Measurements from ENCODE around the gene UNC50.
A peak's percentile ranks its signal among the peaks of the same experiment; 100 is the strongest.

The UNC50 gene

GRCh38 chr2:98608962-98609604, 694 bp downstream of the UNC50 start:
- no peak for TF ChIP-seq POLR2A (IDR thresholded peaks at IDR 0.05; ENCODE audit: low read depth, low read length)
- DNase-seq (ENCODE audit: insufficient read length, low spot score) (no peak), FAIRE-seq (no peak)

DNA sequence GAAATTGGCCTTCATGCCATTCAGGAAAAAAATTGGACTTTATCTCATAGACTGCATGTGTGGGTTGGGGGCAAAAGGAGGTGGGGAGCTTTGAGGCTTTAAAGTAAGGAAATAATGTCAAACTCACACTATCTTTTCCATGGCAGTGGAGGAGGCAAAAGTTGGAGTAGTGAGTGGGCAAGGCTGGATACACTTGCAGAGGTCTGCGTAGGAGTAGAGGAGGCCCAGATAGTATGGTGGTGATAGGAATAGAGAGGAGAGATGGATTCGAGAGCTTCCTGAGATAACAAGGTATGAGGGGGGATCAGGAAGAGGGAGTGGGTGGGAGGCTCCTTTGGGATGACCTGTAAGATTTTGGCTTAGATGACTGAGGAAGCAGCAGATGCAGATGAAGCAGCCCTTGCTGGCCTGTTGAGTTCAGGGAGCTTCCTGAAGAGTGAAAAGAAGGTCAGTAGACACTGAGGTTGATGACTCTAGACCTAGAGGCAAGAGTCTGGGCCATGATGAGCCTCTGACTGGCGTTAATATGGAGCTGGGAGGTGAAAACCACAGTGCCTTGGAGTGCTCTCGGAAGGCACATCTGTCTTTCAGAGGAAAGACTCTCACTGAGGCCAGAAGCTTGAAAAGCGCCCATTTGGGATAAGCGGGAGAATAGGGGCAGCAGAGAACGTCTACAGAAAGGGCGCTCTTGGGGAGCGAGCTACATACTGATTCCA, 5.8 kb downstream of the UNC50 start:
- FAIRE-seq (no peak), DNase-seq (ENCODE audit: insufficient read length, low spot score) (no peak)
- TF ChIP-seq POLR2A (IDR thresholded peaks at IDR 0.05; ENCODE audit: low read depth, low read length): no peak

DNA sequence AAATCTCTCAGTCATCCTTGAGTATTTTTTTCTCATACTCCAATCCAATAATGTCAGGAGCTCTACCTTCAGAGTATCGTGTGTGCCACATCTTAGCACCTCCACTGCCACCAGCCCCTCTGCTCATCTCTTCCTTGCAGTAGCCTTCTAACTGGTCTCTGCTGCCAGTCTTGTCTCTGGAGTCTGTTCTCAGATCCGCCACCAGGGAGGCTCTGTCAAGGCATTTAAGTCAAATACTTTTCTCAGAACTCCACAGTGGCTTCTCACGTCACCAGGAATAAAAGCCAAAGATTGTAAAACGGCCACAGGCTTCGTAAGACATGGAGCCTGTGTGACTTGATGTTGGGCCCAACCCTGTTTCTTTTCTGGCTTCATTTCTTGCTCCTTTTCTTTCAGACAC, 7.1 kb downstream of the UNC50 start:
- no peak for DNase-seq (ENCODE audit: insufficient read length, low spot score)
- TF ChIP-seq POLR2A (IDR thresholded peaks at IDR 0.05; ENCODE audit: low read depth, low read length): no peak
- FAIRE-seq: no peak

- DNase-seq (ENCODE audit: insufficient read length, low spot score) (no peak), FAIRE-seq (no peak)
Observed at GRCh38 chr2:98617149-98617548, 8.8 kb downstream of the UNC50 start.

GRCh38 chr2:98623657-98624056, 15.3 kb downstream of the UNC50 start:
- FAIRE-seq (no peak), DNase-seq (ENCODE audit: insufficient read length, low spot score) (no peak)

More at GRCh38 chr2:98617149-98617548, 8.8 kb downstream of the UNC50 start:
- no peak for TF ChIP-seq POLR2A (IDR thresholded peaks at IDR 0.05; ENCODE audit: low read depth, low read length)

GRCh38 chr2:98632351-98632750, 24.0 kb downstream of the UNC50 start:
- TF ChIP-seq POLR2A (IDR thresholded peaks at IDR 0.05; ENCODE audit: low read depth, low read length): no peak
- FAIRE-seq (no peak), DNase-seq (ENCODE audit: insufficient read length, low spot score) (no peak)

More at GRCh38 chr2:98623657-98624056, 15.3 kb downstream of the UNC50 start:
- no peak for TF ChIP-seq POLR2A (IDR thresholded peaks at IDR 0.05; ENCODE audit: low read depth, low read length)

DNA sequence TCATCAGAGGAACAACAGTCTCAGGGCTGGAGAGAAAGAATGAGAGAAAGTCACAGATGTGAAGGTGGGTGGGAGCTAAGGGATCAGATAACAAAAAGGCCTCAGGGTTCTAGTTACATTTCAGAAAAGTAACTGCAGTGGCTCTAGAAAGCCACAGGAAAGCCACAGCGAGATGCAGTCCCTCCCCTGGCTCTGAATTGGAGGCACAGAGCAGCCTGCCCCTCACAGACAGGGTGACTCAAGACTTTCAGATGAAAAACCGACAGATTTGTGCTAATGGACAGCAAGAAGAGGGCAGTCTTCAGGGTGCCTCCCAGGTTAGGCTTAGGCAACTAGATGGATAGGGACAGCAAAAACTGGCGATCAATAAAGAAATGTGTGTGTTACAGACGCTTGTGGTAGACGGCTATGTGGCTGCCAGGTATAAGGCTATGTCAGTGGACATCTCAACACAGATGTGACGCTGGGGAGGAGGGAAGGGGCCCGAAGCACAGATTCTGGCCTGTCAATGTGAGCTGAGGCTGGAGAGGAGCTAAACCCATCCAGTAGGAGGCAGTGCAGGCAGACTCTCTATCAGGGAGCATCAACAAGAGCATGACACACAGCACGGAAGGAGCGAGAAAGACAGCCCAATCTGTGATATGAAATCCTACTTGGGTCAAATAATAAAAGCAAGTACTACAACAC, 26.2 kb downstream of the UNC50 start:
- DNase-seq (ENCODE audit: insufficient read length, low spot score): no peak

DNA sequence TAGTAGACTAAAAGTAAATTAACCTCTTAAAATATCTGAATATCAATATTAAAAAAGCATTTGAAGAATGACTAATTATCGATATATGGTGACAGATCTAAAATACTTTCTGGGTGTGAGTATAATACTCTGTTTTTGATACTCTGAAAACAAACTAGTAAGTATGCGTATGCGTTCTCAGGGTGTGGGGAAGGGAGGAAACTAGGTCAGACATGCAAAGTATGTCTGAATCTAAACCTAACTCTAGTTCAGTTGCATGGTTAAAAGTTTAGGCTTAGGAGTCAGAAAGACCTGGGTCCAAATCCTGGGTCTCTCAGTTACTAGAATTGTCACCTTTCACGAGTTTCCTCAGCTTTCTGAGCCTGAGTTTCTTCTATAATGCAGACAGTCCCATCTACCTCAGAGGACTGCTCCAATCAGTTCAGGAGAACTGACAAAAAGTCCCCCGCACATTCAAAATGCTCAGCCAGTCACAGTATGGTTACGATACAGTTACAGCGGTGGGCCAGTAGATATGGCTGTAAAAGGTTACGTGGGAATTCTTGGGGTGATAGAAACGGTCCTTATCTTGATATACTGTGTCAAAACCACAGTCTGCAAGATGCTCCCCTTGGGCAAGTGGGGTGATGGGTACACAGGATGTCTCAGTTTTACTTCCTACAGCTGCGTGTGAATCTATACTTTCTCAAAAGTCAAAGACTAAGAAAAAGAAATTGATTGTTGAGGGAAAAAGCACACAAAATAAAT, 29.2 kb downstream of the UNC50 start:
- TF ChIP-seq POLR2A (IDR thresholded peaks at IDR 0.05; ENCODE audit: low read depth, low read length): no peak
- FAIRE-seq (no peak), DNase-seq (ENCODE audit: insufficient read length, low spot score) (no peak)

More for the DNA sequence above, 26.2 kb downstream of the UNC50 start:
- TF ChIP-seq POLR2A (IDR thresholded peaks at IDR 0.05; ENCODE audit: low read depth, low read length): no peak
- FAIRE-seq: peak; percentile 62

DNA sequence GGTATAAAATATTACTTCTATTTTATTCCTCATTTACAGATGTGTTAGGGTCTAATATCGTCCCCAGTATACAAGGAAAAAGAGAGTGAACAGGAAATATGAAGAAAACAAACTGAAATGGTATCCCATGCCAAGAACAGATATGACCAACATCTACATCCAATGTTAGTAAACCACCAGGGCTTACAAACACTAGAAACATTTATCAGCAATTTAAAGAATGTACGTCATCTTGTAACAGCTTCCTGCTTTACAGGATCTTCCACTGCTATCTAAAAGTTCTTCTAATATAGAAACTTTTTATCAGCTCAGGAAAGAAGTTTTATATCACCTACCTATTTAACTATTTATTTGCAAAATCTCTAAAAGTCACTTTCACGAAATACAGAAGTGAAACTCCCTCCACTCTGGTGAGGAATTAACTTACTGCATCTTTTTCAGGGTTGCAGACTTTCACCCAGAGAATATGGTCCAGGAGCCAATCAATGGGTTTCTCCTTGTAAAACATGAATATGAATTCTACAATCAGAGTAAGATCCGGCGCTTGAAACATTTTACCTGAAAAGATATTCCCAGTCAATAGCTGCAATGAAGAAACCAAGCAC, 35.2 kb downstream of the UNC50 start:
- no peak for TF ChIP-seq POLR2A (IDR thresholded peaks at IDR 0.05; ENCODE audit: low read depth, low read length)
- no peak for FAIRE-seq
- no peak for DNase-seq (ENCODE audit: insufficient read length, low spot score)

DNA sequence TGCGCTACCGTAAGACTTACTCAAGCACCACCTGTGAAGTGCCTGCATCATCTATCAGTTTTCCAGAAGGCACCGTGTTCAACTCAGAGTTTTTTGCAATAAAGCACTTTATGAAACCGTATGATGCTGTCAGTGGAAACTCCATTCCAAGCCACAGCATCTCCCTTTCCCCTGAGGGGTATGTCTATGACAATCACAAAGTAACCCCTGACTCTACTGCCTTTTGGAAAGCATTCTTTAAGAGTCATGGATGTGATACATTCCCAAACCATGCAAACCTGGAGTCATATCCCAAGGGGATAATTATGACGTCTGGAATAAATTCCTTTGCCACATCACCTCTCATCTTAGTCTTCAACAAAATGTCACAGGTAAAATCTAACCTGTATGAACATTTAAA, 39.2 kb downstream of the UNC50 start:
- no peak for TF ChIP-seq POLR2A (IDR thresholded peaks at IDR 0.05; ENCODE audit: low read depth, low read length)
- DNase-seq (ENCODE audit: insufficient read length, low spot score) (no peak), FAIRE-seq (no peak)

- no peak for TF ChIP-seq POLR2A (IDR thresholded peaks at IDR 0.05; ENCODE audit: low read depth, low read length)
- no peak for FAIRE-seq
Observed at GRCh38 chr2:98648451-98648850, 40.1 kb downstream of the UNC50 start.

DNA sequence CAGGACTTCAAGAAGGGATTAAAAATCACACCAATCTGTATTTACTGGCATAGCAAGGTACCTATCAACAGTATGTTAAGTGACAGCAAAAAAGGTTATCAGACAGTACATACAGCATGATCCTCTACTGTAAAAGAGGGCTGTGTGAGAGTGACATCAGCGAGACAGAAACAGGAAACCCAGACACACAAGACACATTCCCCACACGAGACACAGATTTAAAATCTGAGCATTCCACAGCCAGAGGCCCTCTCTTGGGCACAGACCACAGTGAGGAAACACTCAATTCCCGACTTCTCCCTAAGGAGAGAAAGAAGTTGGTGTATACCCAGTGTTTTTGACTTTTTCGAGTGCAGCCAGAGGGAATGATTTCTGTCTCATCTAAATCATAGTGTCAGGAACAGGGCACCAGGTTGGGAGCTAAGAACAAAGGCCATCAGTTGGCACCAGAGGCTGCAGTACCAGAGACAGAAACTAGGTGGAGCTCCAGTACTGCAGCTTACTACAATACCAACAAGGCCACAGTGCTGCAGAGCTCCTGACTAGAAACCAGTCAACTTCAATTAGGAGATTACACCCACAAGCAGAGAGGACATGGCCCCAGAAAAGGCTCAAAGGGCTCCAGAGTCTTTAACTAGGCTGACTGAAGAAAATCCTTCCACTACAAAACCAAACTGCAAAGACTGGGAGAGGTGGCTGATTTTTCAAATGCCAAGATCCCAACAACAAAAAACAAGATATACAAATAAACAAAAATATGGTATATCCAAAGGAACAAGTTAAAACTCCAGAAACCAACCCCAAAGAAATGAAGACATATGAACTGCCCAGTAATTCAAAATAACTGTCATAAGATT, 41.0 kb downstream of the UNC50 start:
- DNase-seq (ENCODE audit: insufficient read length, low spot score): peak; percentile 31
- peak; percentile 79 for FAIRE-seq
- TF ChIP-seq POLR2A (IDR thresholded peaks at IDR 0.05; ENCODE audit: low read depth, low read length): no peak

More at GRCh38 chr2:98648451-98648850, 40.1 kb downstream of the UNC50 start:
- no peak for DNase-seq (ENCODE audit: insufficient read length, low spot score)

- DNase-seq (ENCODE audit: insufficient read length, low spot score): no peak
- no peak for TF ChIP-seq POLR2A (IDR thresholded peaks at IDR 0.05; ENCODE audit: low read depth, low read length)
- no peak for FAIRE-seq
Observed at GRCh38 chr2:98649992-98650375, 41.6 kb downstream of the UNC50 start.

Data from H54 (cell line).